NCI-H1048 (cell line): Measurements from ENCODE around the gene ARFGAP2.

Experiments used
- DNase-seq: peaks from one replicate; lab custom pipeline; 2025; lab: John Stamatoyannopoulos, UW

Gene ARFGAP2

DNA sequence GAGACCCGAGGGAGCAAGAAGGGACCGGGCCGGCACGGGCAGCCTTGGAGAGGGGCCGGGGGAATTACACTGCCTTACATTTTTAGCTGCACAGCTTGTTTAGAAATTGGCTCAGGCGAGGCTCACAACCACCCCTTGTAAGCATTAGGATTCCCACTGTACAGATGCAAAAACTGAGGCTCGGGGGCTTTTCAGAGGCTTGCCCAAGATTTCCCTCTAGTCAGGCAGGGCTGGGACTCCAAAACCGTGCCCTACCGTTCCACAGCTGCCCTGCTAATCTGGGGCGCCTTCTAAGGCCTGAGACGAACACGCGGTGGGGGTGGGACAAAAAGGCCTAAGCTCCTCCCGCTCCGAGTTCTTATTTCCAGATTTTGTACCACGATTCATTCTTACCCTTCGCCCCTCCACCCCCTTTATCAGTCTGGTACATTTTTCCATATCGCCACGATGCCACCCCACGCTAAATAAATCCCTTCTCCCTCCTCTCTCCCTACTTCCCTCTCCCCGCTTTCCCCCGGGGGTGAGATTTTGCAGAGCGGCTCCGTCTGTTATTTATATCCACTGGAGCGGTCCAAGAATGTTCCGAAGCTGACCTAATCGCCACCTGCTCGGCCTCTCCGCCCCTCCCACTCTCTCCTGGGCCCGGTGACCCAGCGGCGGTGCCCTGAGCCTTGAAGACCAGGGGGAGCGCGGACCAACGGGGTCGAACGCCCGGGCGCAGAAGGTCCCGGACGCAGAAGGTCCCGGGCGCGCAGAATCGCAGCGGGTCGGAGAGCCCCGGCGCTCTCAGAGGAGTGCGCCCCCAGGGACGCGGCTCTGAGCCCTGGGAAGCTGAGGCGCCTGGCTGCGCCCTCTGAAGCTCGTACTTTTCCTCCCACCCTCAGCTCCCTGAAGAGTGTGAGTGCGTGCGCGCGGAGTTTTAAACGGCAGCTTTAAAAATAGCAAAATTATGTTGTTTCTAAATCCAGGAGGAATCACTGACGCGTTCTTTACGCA is 10.3 kb upstream of the ARFGAP2 start:
- DNase-seq = no peak

DNA sequence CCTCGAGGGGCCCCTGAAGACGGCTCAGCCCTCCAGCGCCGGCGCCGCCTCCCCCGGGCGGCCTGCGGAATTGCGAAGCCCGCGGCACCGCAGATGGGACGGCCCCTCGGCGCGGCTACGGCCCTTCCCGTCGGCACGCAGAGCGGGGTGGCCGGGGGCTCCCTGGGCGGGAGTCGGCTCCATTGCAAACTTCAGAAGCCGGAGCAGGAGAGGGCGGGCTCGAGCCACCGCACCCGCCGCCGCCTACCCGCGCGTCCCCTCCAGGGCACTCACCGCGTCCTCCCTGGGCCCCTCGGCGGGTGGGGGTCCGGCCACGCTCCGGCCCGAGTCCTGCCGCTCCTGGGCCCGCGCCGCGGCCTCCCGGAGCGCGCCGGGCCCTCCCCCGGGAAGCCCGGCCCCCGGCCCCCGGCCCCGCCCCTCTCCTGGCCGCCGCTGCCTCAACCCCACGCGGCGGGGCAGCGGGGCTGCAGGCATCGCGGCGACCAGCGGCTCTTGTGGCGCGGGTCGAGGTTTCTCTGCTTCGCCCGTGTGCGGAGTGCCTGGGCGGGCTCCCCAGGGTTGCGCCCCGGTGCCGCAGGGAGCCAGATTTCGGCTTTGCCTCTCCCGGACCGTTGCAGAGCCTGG is 9.5 kb upstream of the ARFGAP2 start, which contains the start of gene PACSIN3:
TSS of gene PACSIN3 (minus strand) at position 359 of the 624 bp plus-strand sequence. CDS start 3,707 bp downstream, outside the sequence.
- peak; percentile 9 for DNase-seq

DNA sequence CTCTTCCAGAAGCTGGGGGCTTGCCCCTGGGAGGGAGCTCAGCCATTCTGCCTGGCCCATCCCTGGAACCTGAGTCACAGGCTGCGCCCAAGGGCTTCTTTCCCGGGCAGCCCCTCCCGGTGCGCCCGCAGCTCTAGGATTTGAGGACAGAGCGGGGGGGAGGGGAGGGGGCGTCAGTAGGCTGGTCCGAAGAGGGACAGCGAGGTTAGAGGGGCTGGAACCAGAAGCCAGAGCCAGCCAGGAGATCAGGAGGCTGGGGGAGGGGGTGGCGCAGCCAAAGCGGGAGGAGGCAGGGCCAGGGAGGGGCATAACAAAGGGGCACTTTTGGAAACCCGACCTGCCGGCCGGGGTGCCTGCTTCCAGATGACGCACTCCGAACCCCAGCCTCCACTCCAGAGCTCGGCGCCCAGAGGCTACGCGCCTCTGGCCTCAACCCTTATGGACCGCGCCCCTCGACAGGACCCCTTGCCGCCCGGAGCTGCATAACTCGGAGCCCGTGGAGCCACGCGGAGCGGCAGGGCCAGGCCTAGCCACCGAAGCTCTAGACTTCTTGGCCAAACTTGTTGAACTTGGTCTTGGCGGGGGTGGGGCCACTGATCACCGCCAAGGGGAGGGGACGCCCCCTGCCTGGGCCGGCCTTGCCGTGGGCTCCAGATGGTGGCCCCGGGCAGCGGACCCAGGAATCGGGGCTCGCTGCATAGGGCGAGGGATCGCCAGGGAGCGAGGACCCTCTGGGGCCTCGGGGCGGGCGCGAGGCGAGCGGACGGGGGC is 8.8 kb upstream of the ARFGAP2 start:
- no peak for DNase-seq

DNA sequence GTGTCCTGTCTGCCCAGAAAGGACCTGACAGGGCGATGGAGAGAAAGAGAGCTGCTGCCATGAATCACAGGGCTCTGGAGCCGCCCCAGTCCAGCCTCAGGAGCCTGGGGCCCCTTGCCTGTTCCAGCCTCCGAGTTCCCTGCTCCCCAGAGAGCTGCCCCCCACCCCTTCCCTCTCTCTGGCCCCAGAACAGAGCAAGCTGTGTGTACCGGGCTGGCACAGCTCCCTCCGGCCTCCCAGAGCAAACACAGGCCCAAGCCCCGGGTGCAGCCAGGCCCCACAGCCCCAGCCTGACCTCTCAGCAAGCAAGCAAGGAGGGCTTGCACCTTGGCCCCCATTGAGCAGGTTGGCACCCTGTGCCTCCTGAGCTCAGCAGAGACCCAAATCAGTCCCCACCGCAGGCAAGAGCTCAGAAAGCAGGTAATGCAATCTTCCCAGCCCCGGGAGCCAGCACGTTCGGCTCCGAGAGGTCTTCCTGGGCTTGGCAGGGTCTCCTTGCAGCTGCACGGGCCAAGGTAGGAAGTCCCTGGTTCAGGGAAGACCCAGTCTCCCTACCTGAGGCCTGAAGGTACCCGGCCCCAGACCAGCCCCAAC is 8.1 kb upstream of the ARFGAP2 start:
- no peak for DNase-seq

DNA sequence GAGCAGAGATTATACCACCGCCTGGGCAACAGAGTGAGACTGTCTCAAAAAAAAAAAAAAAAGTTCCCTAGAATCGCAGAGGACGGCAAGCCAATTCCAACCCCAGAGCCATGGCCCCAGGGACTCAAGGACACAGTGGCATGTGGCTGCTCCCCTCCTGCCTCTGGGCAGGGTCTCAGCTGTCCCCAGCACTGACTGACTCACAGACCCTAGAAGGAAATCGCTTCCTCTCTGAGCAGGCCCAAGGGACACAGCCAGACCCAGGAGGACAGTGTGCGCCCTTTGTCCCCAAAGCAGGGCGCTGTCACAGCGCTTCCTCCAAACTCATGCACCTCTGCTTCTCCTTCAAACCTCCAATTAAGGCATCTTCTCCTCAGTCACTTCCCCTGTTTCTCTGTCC is 7.3 kb upstream of the ARFGAP2 start:
- no peak for DNase-seq

DNA sequence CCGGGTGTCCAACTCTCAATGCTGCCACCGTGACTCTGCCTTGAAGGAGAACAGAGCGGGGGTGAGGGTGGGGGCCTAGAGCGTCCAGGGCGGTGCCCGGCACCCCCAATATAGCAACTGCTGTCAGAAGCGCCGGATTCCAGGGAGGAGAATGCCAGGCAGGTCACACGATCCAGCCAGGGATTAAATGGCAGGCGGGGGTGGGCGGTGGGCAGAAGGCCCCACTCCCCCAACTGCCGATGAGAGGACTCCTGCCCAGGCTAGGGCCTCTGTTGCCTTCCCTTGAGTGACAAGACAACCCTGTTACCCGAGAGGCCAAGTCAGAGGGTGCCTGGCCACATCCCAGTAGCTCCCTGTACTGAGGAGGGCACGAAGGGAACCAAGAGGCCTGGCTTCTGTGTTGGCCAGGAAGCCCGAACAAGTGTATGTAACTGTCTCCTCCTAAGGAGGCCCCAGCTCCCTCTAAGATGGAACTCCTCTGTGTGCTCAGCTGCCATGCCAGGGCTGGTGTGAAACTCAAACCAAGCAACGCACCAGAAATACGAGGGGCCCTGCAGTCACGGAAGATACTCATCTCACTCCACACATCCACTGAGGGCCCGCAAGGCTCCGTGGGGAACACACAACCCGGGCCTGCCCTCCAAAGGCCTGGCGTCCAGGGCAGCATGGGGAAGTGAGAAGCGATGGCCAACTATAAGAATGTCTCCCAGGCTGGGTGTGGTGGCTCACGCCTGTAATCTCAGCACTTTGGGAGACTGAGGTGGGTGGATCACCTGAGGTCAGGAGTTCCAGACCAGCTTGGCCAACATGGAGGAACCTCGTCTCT is 6.6 kb upstream of the ARFGAP2 start:
- no peak for DNase-seq

DNA sequence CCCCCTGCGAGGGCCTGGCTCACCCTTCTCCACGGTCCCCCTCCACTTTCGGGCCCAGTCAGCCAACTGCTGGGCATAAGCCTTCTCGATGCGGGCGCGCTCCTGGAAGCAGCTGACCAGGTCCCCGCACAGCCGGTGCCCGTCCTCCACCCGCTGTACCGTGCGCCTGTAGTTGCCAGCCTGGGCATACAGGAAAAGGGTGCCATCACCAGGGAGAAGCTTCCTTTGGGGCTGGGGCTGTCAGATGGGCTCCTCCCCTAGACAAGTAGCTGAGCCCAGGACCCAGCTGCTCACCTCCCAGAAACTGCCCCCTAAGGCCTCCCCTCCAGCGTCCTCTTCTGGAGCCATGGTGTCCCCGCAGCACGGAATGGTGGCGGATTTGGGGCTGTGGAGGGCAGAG is 5.7 kb upstream of the ARFGAP2 start:
- DNase-seq = no peak

DNA sequence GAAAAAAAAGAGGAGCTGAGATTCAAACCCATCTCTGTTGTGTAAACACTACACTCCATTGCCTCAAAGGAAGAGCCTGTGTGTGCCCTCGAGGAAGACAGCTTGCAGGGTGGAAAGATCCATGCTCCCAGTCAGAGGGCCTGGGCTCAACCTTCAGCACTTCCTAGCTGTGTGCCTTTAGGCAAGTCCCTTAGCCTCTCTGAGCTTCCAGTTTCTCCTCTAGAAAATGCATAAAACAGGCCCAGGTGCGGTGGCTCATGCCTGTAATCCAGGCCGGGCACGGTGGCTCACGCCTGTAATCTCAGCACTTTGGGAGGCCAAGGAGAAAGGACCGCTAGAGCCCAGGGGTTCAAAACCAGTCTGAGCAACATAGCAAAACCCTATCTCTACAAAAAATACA is 4.6 kb upstream of the ARFGAP2 start:
- no peak for DNase-seq

DNA sequence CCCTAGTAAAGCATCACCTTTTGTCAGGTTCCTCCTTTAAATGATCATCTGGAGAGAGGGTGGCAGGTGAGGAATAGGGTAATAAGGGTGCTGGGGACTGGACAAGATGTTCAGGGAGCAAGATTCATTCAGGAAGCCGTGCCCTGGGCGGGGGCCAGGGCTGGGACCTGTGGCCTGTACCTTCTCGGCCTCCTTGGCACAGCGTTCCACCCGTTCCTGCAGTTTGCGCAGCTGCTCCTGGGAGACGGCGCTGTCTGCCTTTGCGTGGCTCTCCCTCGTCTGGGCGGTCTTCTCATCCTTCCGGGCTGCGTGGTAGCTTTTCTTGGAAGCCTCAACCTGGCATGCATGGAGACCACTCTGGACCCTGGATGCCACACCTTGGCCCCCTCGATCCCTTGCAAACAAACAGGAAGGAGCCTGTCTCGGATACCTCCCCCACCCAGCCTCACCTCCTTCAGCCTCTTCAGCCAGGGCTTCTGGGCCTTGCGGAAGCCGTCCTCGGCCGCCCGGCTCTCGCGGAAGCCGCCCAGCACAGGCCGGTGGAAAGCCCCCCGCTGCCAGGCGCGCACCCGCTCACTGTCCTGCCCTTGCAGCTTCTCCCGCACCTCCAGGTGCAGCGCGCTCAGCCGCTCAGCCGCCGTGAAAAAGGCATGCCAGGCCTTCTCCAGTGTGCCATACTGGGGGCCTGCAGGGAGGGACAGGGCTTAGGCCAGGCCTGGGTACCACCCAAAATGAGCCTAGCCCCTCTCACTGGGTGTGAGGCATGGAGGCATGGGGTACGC is 3.5 kb upstream of the ARFGAP2 start:
- no peak for DNase-seq

DNA sequence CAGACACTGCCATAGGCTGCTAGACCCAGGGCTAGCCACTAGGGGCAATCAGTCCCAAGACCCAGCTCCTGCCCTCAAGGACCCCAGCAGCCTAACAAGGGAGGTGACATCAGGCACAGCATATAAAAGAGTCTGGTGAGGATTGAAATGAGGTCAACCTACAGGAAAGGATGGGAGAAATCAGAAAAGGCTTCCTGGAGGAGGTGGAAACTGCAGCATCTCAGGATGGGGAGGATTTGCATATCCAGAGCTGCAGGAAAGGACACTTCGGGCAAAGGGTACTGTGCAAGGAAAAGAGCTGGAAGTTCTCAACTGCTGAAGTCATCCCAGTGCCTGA is 2.9 kb upstream of the ARFGAP2 start:
- peak; percentile 19 for DNase-seq

DNA sequence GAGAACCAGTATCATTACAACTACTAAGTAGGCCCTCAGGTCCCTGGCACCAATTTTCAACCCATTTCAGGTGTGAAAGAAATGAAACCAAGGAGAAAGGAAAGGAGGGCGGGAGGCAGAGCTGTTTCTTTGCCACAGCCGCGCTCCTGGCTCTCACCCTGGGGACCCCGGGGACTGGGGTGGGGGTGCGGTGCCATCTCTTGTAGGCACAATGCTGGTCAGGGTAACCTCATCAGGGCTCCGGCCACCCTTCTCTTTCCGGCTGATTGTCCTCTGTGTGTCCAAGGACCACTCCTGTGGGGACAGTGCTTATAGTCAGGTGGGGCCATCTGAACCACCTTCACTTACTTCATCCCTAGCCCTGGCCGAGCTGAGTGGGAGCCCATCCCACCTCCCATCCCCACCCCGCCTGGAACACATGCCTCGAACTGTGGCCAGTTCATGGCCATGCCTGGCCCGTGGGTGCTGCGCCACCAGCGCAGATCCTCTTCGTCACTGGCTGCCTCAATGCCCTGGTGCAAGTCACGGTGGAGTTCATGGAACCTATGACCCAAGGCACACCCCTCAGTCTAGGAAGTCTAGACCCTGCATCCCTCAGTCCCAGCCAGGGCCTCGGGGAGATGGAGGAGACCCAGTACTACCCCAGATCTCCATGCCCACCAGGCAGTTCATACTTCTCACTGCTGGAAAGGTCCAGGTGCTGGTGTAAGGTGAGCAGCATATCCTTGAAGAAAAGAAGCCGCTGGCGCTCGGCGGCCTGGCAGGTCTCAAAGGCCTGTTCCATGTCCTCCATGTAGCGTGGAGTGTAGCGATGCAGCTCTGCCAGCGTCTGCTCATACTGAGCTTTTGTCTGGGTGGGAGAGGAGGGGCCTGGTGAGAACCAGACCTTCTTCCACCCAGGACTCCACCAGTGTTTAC is 2.3 kb upstream of the ARFGAP2 start:
- no peak for DNase-seq

DNA sequence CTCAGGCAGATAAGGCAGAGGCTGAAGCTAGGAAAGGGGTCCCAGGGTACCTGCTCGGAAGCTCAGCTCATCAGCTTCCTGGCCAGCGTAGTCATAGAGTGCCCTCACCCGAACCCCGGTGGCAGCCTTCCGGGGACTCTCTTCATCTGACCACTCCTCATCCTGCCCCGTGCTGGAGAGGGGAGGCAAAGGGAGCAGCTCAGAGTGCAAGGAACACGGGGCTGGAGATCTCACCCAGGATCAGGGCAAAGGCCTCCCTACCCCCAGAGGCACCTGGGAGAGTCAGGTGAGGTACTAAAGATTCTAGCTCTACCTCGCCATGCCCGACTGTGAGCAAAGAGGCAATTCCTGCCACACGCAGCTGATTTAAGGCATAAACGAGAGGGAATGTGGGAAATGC is 1.6 kb upstream of the ARFGAP2 start:
- DNase-seq = no peak

DNA sequence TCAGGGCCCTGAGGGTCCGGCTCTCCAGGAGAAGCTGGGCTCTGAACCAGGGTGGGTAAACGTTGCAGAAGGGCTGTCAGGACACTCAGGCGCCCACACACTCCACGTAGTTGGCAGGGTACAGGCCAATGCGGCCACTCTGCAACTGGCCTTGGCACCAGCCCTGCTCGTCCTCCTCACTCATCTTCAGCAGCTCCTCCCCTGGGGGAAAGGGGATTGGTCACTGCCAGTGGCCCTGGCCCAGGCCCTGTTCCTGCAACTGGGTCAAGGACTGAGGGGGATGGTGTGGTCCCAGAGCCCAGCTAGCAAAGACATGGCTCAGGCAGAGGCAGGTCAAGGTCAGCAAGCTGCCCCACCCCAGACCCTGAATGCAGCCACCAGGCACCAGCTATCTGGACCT is 1.2 kb upstream of the ARFGAP2 start:
- no peak for DNase-seq

DNA sequence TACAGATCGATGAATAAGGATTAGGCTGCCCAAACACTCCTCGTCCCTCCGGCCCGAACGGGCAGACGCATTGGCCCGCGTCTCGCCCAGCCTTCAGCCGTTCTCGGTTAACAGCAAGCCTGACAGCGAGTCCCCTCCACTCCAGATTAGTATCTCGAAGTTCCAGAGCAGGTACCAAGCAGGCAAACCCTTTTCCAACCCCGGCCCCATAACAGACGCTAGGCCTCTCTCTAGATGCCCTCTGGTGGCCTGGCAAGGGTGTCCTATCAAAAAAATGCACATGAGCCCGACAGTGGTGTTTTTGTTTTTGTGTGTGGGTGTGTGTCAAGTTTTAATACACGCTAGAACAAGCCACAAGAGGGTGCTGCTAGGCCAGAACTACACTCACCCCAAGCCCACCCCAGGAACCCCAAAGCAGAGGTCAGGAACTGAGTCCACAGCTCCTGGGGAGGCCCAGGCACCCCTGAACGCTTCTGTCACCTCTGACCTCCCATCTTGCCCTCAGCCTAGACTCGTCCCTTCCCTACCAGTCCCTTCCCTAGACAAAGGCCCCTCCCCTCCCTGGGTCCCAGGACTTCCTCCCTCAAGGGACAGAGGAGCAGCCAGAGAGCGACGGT is 658 bp upstream of the ARFGAP2 start:
- DNase-seq = no peak

DNA sequence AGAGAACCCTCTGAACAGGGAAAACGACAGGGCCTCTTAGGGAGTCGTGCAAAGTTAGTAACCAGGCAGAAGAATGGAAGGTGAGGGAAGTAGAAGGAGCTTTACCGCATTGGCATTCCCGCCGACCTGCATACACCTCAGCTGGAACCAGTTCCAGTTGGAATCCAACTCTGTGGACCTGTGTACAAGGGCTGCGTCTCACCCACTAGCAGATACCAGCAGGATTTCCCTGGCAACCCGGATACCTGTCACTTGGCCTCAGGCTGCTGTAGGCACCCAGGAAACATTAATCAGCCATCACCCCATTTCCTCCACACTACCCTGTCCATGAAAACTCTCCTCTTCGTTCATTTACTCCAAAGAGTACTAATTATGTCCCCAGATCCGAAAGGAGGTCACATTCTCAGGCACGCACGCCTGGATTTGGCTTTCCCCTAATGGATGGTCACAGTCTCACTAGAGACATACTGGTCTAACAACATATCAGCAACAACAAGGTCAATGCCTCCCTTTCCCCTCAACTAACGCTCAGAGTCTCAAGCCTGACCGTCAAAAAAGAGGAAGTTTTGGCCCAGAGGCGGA is 842 bp downstream of the ARFGAP2 start:
- DNase-seq = no peak

DNA sequence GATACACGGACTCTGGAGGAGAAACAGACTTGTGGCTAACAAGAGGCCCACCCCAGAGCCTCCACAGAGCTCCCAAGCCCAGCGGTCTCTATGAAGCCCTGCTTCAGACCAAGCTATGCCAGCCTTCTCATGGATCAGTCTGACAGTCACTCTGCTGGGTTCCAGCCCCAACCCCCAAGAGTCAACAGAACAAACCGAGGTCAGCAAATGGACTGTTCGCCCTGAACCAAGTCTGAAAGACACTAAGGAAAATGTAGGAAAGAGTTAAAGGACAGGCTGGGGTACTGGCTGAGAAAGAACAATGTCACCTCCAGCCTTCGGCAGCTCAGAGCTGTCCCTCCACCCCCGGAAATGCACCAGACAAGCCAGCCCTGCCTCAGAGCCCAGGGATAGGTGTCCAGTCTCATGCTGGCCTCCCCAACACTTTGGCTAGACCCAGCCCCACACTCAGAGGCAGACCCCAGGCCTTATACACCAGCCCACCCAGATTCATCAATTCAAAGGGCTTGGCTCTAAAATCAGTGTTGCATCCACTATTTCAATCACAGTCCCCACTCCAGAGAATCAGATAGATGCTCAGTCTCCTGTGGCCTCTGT is 3.8 kb downstream of the ARFGAP2 start:
- DNase-seq = no peak

DNA sequence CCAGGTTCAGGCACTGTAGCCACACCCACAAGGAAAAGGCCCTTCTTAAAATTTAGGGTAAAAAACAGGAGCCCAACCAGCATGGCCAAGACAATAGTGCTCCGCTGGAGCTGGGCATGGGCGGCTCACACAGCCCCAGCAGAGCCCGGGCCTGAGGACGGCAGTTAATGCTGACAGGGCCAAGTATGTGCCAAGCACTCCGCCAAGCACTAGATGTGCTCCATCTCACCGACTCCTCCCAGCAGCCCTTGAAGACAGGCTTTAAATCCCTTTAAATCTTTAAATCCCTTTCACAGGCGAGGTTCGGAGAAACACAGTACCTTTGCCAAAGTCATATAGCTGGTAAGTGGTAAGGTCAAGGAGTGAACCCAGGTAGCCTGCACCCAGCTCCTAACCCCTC is 4.8 kb downstream of the ARFGAP2 start:
- no peak for DNase-seq
